GM18868 (cell line): ENCODE results near the gene KIAA1958.
A peak's percentile ranks its signal among the peaks of the same experiment; 100 is the strongest.

Source experiments
- ATAC-seq: cut with Tn5 transposase; IDR thresholded peaks from one replicate; pipeline ENCODE4 v1.9.1; 2021; ENCODE audit warnings: mild to moderate bottlenecking, moderate library complexity; ENCODE audit not compliant: unreplicated experiment

The KIAA1958 gene, protein sequence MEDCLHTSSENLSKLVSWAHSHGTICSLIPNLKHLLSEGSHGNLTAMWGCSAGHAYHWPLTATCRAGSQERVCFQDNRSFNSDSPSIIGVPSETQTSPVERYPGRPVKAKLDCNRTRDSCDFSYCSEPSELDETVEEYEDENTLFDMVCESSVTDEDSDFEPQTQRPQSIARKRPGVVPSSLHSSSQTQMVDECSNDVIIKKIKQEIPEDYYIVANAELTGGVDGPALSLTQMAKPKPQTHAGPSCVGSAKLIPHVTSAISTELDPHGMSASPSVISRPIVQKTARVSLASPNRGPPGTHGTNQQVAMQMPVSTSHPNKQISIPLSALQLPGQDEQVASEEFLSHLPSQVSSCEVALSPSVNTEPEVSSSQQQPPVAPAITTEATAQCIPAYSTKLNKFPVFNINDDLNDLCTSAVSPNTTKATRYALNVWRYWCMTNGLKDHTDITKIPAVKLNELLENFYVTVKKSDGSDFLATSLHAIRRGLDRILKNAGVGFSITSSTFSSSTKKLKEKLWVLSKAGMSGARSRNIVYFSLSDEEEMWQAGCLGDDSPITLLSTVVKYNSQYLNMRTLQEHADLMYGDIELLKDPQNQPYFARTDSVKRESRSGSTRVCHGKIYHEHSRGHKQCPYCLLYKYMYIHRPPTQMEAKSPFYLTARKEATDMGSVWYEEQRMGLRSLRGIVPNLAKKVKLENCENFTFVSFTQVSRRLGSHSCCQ

DNA sequence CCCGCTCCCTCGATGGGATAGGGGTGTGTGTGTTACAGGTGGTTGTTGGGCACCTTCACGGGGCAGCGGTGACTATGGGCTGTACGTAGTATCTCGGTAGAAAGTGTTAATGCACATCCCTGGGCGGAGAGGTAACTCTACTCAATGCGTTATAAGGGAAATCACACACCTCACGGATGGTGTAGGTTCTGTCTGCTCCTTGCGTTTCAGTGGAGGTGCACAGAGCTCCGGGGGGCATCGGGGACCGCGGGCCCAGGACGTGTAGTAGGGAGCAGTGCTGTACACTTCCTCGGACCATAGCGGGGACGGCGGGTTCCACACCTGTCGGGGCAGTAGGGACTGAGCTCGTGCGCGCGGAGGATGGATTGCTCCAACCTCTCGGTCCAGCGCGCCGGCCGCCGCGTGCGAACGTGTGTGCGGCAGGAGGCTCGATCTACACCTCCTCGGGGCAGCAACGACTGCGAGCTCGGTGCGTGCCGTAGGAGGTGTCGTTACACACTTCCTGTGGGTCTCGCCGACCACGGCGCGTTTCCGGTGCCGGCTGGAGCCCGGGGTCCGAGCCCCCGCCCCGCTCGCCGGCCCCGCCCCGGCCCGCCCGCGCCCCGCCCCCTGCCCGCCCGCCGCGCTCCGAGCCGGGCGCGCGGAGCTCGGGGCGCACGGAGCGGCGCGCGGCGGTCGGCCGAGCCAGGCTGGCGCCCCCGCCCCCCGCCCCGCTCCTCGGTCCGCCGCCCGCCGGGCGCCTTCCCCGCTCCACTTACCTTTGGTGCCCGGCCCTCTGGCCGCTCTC, at the start of gene KIAA1958:
Gene KIAA1958, plus strand, starts transcription at position 607 of the 787 bp plus-strand sequence. CDS start 87,254 bp downstream, outside the sequence.
- ATAC-seq, result peak; percentile 95

DNA sequence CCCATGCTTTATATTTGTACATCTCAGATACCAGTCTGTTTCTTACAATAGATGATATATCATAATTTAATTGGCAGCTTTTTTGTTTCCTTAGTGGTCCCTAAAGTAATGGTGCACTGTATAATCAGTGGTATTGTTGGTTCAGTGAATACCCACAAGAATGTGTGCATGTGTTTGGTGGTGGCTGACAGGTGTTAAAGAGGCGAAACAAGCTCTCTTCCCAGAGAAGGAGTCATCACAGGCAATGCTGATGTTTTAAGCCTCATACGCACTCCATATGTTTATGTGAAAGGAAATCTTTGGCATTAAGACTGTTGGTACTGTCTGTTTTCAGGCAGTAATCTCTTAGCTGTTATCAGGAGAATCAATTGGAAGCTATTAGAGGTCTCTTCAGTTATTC, 49.2 kb upstream of the KIAA1958 start:
- ATAC-seq, result no peak

DNA sequence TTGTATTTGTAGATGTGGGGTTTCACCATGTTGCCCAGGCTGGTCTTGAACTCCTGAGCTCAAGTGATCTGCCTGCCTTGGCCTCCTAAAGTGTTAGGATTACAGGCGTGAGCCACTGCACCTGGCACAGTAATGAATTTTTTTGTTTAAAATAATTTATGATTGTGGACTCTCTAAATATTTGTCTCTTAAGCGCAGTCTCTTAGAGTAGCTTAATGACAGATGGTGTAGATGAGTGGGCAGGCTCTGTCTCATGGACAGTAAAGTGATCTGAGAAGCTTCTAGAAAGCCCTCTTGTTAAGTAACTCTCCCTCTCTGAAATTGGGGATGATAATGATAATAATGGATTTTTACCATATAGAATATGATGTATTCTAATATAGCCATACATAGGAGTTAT, 47.5 kb upstream of the KIAA1958 start:
- ATAC-seq, result no peak

DNA sequence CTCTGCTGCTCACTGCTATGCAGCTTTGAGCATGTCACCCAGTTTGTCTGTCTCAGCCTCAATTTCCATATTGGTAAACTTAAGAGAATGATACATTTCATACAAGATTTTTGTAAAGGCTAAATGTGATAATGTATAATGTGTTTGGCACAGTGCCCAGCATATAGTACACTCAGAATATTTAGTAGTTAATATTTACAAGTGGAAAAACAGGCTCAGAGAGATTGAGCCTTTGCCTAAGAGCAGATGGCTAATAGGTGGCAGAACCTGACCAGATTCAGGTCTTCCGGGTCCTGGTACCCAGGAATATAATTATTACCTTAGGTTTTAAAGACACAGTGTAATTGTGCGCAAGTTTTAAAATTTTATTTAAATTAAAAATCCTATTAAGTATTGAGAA, 46.8 kb upstream of the KIAA1958 start:
- ATAC-seq, result no peak

DNA sequence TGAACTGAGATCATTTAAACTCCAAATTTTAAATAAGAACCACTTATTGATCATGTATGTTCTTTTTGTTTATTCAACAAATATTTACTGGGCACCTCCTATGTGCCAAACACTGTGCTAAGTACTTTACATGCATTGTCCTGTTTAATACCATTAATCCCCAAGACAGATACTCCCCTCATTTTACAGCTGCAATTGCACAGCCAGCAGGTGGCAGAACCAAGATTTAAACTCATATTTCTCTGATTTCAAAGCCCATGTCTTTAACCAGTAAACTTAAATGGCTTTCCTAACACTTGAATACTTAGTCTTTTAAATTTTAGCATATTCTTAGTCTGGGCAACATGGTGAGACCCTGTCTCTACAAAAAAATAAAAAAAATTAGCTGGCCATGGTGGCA, 43.4 kb upstream of the KIAA1958 start:
- ATAC-seq, result no peak

DNA sequence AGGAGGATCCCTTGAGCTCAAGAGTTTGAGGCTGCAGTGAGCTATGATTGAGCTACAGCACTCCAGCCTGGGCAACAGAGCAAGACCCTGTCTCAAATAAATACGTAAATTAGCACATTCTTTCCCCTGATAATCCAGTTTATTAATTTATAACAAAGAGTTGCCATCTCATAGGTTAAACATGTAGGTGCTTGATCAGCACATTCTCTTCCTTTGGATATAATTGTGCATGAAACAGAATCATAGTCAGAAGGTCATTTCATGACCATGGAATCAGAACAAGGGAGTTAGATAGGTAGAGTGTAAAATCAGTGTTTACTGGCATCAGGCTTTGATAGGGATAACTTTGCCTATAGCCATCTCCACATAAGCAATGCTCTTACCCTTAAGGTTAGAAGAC, 43.0 kb upstream of the KIAA1958 start:
- no peak for ATAC-seq

DNA sequence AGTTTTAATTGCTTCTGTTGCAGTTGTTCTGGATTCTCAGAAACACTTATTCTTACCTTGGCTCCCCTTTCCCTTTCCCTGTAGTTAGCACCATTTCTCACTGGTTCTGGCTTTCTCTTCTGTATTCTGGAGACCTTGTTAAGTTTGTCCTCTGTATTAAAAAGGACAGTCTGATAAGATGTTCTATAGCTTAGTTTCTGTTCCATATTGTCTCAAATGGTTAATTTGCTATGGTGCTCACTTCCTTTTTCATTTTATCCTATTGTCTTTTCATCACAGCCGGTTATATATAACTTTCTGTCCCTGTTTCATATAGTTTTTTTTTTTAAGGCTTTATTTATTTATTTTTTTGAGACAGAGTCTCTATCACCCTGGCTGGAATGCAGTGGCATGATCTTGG, 41.4 kb upstream of the KIAA1958 start:
- no peak for ATAC-seq

DNA sequence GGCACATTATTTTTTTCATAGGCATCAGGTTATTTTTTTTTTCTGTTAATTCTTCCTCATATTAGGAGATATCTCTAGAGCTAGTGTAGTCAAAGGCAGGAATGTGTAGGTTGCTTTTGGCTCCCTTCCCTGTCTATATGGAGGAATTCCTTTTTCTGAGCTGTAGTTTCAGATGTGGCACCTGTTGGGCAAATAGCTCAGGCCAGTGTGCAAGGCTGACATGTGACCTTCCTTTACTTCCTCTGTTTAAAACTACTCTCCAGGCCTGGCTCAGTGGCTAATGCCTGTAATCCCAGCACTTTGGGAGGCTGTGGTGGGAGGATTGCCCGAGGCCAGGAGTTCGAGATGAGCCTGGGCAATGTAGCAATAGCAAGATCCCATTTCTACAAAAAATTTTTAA, 40.5 kb upstream of the KIAA1958 start:
- ATAC-seq, result no peak

DNA sequence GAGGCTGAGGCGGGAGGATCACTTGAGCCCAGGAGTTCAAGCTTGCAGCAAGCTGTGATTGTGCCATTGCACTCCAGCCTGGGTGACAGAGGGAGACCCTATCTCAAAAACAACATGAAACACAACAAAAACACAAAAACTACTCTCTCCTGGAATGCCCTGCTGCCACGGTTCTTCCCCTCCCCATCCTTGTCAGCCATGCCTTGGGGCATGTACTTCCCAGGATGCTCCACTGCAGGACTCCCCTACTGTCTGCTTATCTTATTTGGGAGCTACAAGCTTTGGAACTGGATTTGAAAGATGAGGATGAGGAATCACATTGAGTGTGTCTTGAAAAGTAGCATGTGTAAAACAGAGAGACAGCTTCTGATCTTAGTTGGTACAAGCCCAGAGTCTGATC, 40.1 kb upstream of the KIAA1958 start:
- ATAC-seq, result no peak

DNA sequence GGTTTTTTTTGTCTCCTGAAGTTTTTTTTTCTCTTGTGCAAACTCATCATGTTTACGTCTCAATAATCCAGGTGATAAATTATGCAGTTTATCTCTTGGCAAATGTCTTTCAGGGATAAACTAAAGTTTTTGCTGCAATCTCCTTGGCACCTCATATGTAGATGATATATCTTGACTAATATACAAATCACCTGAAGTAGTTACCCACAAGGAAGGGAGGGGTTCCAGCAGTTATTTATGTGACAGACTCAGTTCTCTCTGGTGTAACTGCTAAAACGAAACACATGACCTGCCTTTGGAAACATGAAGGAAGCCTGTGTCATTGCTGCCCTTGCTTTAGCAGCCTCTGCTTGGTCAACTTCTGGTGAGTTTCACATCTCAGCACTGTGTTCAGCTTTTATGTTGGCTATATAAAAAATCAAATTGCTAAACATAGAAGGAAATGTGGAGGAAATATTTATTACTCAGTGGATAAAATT, 39.3 kb upstream of the KIAA1958 start:
- ATAC-seq, result no peak

DNA sequence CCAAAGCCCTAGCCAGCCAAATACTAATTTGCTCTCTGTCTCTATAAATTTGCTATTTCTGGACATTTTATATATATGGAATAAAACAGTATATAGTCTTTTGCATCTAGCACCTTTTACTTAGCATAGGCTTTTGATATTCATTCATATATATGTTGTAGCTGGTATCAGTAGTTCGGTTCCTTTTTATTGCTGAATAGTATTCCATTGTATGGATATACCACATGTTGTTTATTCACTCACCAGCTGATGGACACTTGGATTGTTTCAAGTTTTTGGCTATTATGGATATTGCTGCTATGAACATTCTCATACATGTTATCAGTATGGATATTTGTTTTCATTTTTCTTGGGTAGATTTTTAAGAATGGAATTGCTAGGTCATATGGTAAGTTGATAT, 23.8 kb upstream of the KIAA1958 start:
- ATAC-seq, result no peak

DNA sequence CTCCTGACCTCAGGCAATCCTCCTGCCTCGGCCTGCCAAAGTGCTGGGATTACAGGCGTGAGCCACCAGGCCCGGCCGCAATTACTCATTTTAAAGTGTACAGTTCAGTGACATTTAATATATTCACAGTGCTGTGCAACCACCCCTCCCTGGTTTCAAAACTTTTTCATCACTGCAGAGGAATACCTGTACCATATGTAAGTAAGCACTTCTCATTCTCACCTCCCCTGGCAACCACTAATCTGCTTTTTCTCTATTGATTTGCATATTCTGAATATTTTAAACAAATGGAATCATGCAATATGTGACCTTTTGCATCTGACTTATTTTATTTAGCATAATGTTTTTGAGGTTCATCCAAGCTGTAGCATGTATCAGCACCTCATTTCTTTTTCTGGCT, 21.3 kb upstream of the KIAA1958 start:
- no peak for ATAC-seq

DNA sequence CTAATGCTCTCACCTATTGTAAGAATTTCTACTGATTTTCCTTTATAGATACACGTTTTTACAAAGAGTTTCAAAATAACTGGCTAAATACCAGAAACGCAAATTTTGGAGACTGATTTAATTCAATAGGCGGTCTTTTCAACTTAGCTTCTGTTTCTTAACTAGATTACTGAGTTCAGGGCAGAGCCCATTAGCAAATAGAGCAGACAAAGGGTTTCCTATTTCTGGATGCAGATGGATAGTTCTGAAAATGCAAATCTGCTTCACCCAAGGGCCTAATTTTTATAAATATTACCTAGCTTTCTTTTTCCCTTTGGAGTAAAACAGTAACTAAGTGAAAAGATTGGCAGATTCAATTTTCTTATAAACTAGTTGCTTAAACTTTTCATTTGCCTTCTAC, 13.6 kb upstream of the KIAA1958 start:
- no peak for ATAC-seq

DNA sequence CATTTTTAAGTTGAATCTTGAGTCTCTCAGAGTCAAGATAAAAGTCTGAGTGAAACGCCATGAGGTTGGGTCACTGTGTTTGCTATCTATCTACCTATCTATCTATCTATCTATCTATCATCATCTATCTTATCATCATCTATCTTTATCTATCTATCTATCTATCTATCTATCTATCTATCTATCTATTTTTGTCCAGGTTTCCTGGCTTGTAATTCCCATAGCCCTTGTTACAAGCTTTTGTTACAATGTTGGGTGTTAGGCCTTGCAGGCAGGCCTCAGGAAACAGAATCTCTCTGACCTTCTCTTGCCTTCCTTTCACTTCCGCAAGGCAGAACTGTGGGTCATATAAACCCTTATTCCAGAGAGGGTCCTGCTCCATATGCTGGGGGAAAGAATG, 12.6 kb upstream of the KIAA1958 start:
- ATAC-seq, result no peak

DNA sequence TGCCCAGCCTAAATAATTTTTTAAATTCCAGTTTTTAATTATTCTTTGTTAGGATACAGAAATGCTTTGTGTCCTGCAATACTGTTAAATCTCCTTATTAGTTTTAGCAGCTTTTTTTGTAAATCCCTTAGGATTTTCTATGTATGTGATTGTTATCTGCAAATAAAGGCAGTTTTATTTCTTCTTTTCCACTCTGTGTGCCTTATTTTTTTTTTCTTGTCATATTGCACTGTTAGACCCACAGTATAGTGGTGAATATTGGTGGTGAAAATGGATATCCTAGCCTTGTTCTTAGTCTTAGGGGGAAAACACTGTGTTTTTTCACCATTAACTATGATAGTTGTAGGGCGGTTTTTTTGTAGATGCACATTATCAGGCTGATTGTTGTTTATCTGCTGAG, 11.3 kb upstream of the KIAA1958 start:
- no peak for ATAC-seq

DNA sequence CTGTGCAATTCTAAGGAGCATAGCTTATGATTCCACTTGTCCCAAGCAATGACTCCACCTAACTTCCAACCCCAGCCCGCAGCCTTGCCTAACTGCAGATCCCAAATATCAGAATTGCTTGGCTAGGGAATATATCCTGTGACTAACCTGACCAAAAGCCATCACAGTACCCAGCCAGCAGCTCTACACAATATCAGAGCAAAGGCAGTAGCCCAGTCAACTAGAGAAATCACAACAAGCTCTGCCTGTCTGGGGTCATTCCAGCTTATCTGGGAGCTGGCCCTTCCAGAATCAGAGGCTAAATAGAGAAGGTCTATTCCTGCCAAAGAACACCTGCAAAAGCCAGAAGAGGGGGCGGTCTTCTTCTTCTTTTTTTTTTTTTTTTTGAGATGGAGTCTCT, 9.3 kb upstream of the KIAA1958 start:
- no peak for ATAC-seq

DNA sequence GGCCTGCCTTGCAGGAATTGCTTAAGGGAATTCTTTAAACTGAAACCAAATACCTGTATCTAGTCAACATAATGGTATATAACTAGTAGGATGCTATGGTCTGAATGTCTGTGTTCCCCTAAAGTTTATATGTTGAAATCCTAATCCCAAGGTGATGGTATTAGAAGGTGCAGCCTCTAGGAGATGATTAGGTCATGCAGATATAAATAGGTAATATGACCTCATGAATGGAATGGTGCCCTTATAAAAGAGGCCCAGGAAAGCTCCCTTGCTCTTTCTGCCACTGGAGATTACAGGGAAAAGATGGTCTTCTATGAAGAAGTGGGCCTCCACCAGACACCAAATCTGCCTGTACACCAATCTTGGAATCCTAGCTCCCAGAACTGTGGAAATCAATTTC, 7.4 kb upstream of the KIAA1958 start:
- no peak for ATAC-seq

DNA sequence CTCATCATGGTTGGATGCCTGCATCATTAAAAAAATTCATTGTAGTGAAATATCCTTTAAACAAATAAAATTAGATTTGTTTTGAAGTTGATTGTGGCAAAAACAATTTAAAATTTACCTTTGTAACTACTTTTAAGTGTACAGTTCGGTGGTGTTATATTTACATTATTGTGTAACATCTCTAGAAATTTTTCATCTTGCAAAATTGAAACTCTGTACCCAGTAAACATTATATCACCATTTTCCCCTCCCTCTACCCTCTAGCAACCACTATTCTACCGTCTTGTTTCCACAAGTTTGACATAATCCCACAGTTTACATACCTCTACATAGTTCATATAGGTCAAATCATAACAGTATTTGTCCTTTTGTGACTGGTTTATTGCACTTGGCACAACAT, 2.0 kb upstream of the KIAA1958 start:
- ATAC-seq, result no peak

DNA sequence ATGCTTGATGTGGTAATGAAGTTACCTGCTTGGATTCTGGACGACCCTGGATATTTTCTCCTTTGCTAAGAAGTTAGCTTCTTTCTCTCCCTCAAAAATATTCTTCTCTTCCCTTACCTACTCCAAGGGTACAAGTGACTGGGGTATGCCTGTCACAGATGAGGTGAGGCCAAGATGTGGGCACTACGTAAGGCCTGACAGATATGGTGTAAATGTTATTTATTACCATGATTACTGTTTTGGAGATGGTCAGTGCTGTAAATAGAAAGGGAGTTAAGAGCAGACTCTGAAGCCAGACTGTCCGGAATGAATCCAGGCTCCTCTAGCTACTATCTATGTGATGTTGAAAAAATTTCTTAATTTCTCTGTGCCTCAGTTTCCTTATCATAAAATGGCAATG, 1.1 kb upstream of the KIAA1958 start:
- ATAC-seq, result no peak

DNA sequence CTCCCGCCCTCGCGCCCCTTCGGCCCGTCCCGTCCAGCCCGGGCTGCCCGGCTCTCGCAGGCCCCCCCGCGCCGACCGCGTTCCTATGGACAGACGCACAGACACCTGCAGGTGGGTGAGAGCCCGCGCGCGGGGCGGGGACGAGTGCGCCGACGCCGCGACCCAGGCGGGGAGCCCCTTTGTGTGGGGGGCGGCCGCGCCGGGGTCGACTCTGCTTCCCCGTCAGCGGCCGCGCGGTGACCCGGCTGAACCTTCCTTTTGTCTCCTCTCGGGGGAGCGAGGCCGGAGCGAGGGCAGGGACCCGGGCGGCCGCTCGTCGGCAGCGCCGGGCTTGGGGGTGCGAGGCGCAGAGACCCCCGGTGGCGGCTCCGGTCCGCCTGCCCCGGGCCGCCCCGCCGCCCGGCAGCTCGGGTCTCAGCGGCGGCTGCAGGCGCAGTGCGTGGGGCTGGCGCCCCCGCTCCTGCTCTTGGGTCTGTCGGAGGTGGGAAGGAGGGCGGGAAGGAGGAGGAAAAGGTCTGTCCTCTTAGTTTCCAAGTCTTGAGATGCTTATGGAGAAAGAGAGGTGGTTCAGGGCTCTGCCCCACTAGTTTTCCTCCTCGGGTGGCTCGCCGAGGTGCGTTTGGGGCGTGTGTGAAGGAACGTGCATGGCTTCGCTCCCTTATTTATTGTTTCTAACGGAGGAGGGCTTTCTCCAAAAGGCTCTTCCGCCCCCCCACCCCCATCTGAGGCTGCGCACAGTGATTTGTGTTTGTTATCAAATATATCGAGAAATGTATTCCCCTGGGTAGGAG, 576 bp downstream of the KIAA1958 start:
- peak; percentile 43 for ATAC-seq
